NCI-H524 treated with DMSO at 0.1 percent for 48 hours (cell line): ENCODE data around the gene CDA.

Experiments used
- DNase-seq: peaks from one replicate; lab custom pipeline; 2025; lab: John Stamatoyannopoulos, UW

The CDA gene

DNA sequence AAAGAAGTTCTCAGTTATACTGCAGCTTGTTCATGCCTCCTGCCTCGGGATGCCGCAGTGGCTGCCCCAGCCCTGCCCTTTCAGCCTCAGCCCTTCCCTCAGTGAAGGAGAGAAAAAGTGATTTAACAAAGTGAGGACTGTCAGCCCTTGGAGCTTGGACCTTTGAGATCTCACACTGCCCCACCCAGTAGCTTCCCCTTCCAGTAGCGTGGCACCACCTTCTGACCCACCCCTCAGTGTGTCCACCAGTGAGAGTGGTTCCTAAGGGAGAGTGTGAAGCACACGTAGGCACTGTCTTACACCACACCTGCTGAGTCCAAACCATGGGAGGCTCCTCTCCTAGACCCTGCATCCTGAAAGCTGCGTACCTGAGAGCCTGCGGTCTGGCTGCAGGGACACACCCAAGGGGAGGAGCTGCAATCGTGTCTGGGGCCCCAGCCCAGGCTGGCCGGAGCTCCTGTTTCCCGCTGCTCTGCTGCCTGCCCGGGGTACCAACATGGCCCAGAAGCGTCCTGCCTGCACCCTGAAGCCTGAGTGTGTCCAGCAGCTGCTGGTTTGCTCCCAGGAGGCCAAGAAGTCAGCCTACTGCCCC is at the start of gene CDA:
TSS of gene CDA (plus strand) at position 464 of the 592 bp plus-strand sequence. CDS start at position 497, 33 bp downstream.
- no peak for DNase-seq

DNA sequence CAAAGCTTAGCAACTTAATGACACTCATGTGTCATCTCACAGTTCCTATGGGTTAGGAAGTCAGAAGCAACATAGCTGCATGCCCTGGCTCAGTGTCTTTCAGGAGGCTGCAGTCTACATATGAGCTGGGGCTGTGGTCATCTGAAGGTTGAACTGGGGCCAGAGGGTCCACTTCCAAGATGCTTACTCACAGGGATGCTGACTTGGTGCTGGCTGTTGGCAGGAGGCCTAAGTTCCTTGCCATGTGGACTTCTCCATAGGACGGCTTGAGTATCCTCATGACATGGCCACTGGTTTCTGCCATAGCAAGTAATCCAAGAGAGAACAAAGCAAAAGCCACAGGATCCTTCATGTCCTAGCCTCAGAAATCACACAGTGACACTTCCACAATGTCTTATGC is 48.6 kb upstream of the CDA start:
- DNase-seq: no peak

GRCh38 chr1:20546637-20547036 is 42.3 kb upstream of the CDA start:
- DNase-seq: no peak

- no peak for DNase-seq
Observed at GRCh38 chr1:20551161-20551560, 37.7 kb upstream of the CDA start.

DNA sequence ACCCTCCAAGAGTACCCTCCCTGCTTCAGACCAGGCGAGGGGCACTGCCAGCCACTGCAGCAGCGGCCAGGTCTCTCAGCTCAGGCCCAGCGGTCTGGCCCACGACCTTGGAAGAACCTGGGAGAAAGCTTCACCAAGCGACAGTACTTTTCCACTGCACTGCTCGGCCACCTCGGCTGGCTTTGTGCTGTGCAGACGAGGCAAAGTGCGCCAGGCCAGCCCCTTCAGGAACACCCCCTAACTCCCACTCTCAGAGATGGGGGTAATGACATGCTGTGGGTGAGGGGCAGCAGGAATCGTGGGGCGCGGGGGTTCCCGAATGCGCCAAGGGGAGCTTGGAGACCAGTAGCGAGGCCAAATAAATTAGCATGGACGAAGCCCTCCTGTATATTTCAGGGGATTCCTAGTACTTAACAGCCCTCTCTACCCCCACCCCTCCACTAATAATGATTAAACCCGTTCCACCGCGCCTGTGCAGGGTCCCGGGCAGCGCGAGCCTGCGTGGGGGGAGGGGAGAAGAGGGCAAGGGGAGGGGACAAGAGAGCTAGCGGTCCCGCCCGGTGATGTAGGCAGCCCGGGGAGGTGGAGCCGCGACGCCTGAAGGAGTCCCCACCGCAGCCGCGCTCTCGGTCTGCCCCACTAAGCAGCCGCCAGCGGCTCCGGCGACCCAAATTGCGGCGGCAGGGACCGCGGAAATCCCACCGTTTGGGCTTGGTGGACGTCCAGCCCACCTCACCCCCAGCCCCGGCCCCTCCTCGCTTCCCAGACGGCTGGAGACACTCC is 36.8 kb upstream of the CDA start, which contains the start of gene FAM43B:
TSS of gene FAM43B (plus strand) at position 629 of the 783 bp plus-strand sequence. CDS start 401 bp downstream, outside the sequence.
- DNase-seq: no peak

- DNase-seq: no peak
Observed at GRCh38 chr1:20552728-20553445, 36.0 kb upstream of the CDA start.

DNA sequence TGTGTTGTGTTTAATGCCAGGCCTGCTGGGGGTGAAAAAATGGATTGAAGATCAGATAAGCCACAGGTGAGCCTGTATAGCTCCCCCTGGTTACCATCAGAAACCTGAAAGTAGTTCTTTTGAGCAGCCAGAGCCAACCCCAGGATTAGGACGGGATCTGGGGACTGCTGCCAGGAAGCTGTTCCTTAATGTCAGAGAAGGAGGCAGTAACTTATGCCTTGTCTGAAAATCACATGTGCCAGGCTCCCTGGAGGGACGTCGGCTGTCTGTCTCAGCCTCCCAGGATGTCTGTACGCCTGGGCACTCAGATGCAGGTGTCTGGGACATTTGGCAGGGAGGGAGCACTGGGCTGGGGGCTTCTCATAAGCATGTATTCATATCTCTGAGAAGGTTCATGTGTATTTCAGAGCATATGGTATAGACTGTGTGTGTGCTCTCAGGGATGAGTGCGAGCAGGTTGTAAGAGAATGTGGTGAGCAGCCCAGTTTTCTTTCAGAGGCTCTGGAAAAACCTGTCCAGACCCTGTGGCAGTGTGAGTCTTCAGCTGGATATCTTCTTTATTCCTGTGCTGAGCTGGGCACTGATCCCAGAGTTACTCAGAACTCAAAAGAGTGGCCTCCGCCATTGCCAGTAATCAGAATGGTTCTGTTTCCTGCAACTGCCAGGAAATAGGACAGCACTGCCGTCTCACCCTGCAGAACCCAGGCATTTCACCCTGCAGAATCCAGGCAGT is 33.7 kb upstream of the CDA start:
- DNase-seq: no peak

DNA sequence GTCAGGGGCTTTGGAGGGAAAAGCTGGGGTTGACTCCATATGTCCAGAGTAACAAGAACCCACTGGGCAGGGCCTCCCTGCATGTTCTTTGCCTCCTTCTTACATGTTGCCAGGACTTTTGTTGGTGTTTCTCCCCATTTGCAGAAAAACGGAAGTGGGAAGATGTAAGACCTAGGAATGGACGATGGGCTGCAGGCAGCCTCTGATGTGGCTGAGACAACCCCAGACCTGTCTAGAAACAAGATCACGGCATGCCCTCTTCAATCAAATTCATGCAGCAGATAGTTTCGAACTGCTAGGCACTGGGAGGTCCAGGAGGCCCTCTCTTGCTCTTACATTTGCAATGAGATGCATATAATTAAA is 33.2 kb upstream of the CDA start:
- no peak for DNase-seq

GRCh38 chr1:20558191-20558590 is 30.7 kb upstream of the CDA start:
- DNase-seq: no peak

- DNase-seq: no peak
Observed at GRCh38 chr1:20560966-20561365, 27.9 kb upstream of the CDA start.

DNA sequence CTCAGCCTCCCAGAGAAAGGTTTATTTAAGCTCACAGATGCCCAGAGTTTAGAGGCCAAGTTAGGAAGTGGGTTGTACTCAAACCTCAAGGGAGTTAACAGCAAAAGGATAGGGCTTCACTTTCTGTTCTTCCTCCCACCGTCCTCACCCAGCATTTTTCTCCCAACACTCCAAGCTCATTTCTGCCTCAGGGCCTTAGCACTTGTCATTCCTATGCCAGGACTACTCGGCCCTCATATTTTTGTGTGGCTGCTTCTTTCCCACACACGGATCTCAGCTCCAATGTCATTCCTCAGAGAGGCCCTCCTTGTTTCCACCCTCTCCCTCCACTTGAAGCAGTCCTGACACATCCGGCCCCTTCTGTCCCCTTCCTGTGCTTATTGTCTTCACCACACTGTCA is 23.7 kb upstream of the CDA start:
- DNase-seq: no peak

GRCh38 chr1:20569523-20570098 is 19.3 kb upstream of the CDA start:
- DNase-seq: no peak

GRCh38 chr1:20571427-20571826 is 17.5 kb upstream of the CDA start:
- DNase-seq: no peak

DNA sequence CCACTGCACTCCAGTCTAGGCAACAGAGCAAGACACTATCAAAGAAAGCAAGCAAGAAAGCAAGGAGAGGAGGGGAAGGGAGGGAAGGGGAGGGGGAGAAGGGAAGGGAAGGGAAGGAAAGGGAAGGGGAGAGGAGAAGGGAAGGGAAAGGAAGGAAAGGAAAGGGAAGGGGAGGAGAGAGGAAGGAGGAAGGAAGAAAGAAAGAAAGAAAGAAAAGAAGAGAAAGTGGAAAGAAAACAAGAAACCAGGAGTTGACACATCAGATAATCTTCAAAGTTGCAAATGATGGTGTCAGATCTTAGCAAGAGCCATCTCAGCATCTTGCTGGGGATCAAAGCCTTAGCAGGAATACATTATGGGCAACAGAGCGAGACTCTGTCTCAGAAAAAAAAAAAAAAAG is 14.9 kb upstream of the CDA start:
- DNase-seq: no peak

GRCh38 chr1:20574686-20575540 is 14.0 kb upstream of the CDA start:
- no peak for DNase-seq

DNA sequence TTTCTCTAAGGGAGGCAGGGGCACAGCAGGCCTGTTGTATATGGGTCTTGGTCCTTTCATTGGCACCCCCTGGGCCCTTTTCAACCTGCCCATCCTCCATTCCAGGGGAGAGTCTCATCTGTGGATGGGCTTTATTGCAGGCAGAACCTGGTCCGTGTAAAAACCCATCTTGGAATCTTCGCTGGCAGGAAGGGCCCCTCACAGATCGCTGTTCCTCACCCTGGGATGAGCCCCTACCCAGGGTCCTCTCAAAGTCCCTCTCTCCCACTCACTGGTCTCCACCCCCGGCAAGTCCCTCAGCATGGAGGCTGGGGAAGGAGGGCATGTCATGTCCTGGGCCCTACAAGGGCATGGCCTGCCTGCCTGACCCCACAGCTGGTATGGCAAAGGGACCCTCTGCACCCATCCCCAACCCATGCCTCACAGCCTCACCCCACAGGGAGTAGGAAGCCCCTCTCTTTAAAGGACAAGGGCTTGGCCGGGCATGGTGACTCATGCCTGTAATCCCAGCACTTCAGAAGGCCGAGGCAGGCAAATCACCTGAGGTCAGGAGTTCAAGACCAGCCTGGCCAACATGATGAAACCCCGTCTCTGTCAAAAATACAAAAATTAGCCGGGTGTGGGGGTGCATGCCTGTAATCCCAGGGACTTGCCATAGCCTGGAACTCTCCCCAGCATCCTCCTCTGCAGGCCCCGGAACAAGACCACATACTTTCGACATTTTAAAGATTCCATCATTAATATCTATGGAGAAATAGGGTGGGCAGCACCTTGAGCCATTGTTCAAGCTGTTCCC is 13.2 kb upstream of the CDA start:
- no peak for DNase-seq

GRCh38 chr1:20578062-20578461 is 10.8 kb upstream of the CDA start:
- no peak for DNase-seq

GRCh38 chr1:20578721-20579395 is 10.0 kb upstream of the CDA start:
- no peak for DNase-seq

GRCh38 chr1:20584890-20585289 is 4.0 kb upstream of the CDA start:
- DNase-seq: no peak
